HFF-Myc (cell line): ENCODE results near the gene CNTN4.

ENCODE experiments used
- DNase-seq: peaks from one replicate; pipeline ENCODE4 v3.0.0-alpha.2; 2011; ENCODE audit warnings: low read depth; ENCODE audit errors: extremely low read depth
- H3K4me3 ChIP-seq: replicated peaks from 2 replicates; pipeline ENCODE4 v1.5.1; 2011; ENCODE audit warnings: low read depth, mild to moderate bottlenecking, control low read depth, low read length
- TF ChIP-seq, protein P1 (sequence below): IDR thresholded peaks from 2 replicates; pipeline ENCODE4 v1.5.1; 2012; ENCODE audit warnings: mild to moderate bottlenecking, low read depth, low read length, control low read depth; ENCODE audit errors: missing control alignments

CNTN4 gene

GRCh38 chr3:2851361-2851760, 752.7 kb downstream of the CNTN4 start:
- H3K4me3 ChIP-seq: no peak overlapping the region
- TF ChIP-seq, protein P1, sequence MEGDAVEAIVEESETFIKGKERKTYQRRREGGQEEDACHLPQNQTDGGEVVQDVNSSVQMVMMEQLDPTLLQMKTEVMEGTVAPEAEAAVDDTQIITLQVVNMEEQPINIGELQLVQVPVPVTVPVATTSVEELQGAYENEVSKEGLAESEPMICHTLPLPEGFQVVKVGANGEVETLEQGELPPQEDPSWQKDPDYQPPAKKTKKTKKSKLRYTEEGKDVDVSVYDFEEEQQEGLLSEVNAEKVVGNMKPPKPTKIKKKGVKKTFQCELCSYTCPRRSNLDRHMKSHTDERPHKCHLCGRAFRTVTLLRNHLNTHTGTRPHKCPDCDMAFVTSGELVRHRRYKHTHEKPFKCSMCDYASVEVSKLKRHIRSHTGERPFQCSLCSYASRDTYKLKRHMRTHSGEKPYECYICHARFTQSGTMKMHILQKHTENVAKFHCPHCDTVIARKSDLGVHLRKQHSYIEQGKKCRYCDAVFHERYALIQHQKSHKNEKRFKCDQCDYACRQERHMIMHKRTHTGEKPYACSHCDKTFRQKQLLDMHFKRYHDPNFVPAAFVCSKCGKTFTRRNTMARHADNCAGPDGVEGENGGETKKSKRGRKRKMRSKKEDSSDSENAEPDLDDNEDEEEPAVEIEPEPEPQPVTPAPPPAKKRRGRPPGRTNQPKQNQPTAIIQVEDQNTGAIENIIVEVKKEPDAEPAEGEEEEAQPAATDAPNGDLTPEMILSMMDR: no peak
- no peak for DNase-seq

DNA sequence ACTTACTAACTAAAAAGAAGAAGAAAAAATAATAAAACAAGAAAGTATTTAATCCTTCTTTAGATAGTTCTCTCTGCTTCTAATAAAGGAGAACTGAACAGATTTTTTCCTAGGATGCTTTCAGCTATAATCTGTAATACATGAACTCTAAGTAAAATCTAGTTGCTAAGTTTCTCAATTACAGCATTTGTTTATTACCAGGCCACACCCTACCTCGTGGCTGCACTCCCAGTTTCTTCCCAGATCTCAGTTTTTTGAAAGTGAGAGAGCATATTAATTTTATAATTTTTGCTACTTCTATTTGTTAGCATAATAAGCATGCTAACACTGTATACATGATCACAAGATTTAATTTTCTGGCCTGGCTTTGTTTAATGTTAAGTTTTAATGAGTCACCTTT, 753.2 kb downstream of the CNTN4 start:
- TF ChIP-seq, protein P1: no peak
- no peak overlapping the region for H3K4me3 ChIP-seq
- DNase-seq: no peak

DNA sequence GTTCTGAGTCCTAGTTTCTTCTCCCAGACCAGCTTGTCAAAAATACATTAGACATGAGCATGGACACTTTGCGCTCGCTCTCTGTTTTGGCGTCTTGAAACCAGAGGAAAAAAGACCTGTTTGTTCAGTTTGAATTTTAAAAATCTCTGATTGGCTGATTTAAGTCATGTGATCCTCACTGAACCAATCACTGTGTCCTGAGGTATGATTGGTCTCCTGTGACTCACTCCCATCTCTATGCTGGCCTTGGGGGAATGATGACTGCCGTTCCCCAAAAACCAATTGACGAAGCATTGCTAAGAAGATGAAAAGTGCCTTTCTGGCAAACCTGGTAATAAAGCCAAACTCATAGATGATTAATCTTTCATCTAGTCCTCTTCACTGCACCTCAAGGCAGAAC, 755.0 kb downstream of the CNTN4 start:
- DNase-seq: no peak
- TF ChIP-seq, protein P1: no peak
- H3K4me3 ChIP-seq: no peak overlapping the region

- TF ChIP-seq, protein P1: no peak
- DNase-seq: no peak
- H3K4me3 ChIP-seq: no peak overlapping the region
These were observed 757.8 kb downstream of the CNTN4 start for GRCh38 chr3:2856138-2857133.

- no peak for DNase-seq
- H3K4me3 ChIP-seq: no peak overlapping the region
- TF ChIP-seq, protein P1: no peak
These were observed 762.0 kb downstream of the CNTN4 start for GRCh38 chr3:2860626-2861025.

GRCh38 chr3:2861120-2861519, 762.5 kb downstream of the CNTN4 start:
- no peak overlapping the region for H3K4me3 ChIP-seq
- TF ChIP-seq, protein P1: no peak
- no peak for DNase-seq

DNA sequence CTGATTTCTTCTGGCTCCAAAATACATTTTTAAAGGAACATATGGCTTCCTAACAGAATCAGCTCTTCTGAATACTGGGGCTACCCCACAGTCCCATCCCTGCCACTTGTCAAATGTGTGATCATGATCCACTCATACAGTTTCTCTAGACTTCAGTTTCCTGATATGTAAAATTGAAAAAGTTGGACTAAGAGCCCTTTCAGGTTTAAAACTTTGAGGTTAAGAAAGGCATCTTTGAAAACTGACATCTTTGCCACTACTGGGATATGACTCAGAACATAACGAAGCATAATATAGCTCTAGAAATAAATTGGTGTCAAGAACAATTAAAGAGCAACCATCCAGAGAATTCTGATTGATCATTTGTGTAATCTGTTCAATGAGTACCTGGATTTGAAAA, 763.3 kb downstream of the CNTN4 start:
- TF ChIP-seq, protein P1: no peak
- DNase-seq: no peak
- no peak overlapping the region for H3K4me3 ChIP-seq
